K562 (cell line): ENCODE measurements around the gene GYS1. TPM values are rescaled to one million over a fixed set of nuclear protein-coding genes. Genes with fewer than 3 reads are reported as not detected.

Experiments
- ATAC-seq: fragments of 200-7000 bp; cut with Tn5 transposase; 3 replicates; pipeline ENCODE4 v1.9.1; 2020; ENCODE audit warnings: moderate library complexity
- BruUV-seq: library from RNA; stranded (reverse); fragments of 400-500 nt; replicated peaks from 2 replicates; lab custom pipeline; 2021; lab: Mats Ljungman, UMichigan
- CTCF ChIA-PET: fragments of 300-600 bp; formaldehyde crosslinking; extraction: SDS; loops from one replicate; lab custom pipeline; 2021; ENCODE audit warnings: low intra/inter-chr PET ratio; lab: Yijun Ruan, JAX
- POLR2A ChIA-PET: fragments of 300-600, 350-650 bp; sonication (Branson Sonifier 250); formaldehyde crosslinking; extraction: SDS; loops from one replicate; lab custom pipeline; 2021; ENCODE audit warnings: antibody characterized with exemption, inconsistent platforms; lab: Yijun Ruan, JAX
- DNase-seq, 4 experiments: peaks; one replicate each; pipeline versions ENCODE4 v3.0.0 to v3.0.0-alpha.2; 2011 to 2018; ENCODE audit warnings: low spot score in 3 of 4, mixed read lengths in 3 of 4; ENCODE audit errors: extremely low read depth in 1 of 4
- FAIRE-seq: peaks from 2 replicates; lab custom pipeline; 2011; peaks lifted over from hg19 to GRCh38; lab: Jason Lieb, UNC
- H2AFZ ChIP-seq: 2 replicates; pipeline ENCODE4 v1.6.0; 2011; ENCODE audit warnings: low read depth, low read length, control low read depth, inconsistent platforms
- H3K27ac ChIP-seq: fragments of 200-600 bp; 3 replicates; pipeline ENCODE4 v1.8.0; 2011; ENCODE audit warnings: low read depth, mild to moderate bottlenecking, control low read depth, inconsistent platforms, low read length, moderate library complexity, mixed read lengths; ENCODE audit errors: extremely low read depth
- H3K27me3 ChIP-seq, 2 experiments: fragments of 300-600 bp in 1 of 2; 2 replicates in 1 of 2; 3 replicates in 1 of 2; pipeline versions ENCODE4 v1.6.0 to v1.8.0; 2011; ENCODE audit warnings: inconsistent platforms in 2 of 2, low read length in 2 of 2, mild to moderate bottlenecking in 1 of 2, mixed read lengths in 1 of 2, moderate library complexity in 1 of 2; ENCODE audit not compliant: control insufficient read depth in 2 of 2, insufficient read depth in 2 of 2
- H3K36me3 ChIP-seq: fragments of 300-600 bp; 3 replicates; pipeline ENCODE4 v1.8.0; 2011; ENCODE audit warnings: mild to moderate bottlenecking, low read length, inconsistent platforms; ENCODE audit not compliant: control insufficient read depth, insufficient read depth
- H3K4me1 ChIP-seq, 2 experiments: fragments of 200-600 bp in 1 of 2; replicated peaks in 1 of 2; 2 replicates in 1 of 2; 3 replicates in 1 of 2; pipeline versions ENCODE4 v1.5.1 to v1.8.0; 2011; ENCODE audit warnings: inconsistent platforms in 2 of 2, low read length in 2 of 2, mild to moderate bottlenecking in 1 of 2, mixed read lengths in 1 of 2, moderate library complexity in 1 of 2; ENCODE audit not compliant: control insufficient read depth in 2 of 2, insufficient read depth in 2 of 2
- H3K4me2 ChIP-seq: 2 replicates; pipeline ENCODE4 v1.6.1; 2011; ENCODE audit warnings: low read length, control low read depth, inconsistent platforms, mixed read lengths; ENCODE audit not compliant: insufficient read depth
- H3K4me3 ChIP-seq: fragments of 200-600 bp; sonication (generic), shearing (Covaris generic); 2 replicates; pipeline ENCODE4 v1.5.1; 2016; ENCODE audit warnings: control low read depth, inconsistent platforms
- H3K79me2 ChIP-seq: fragments of 200-600 bp; 3 replicates; pipeline ENCODE4 v1.8.0; 2011; ENCODE audit warnings: low read length, inconsistent platforms; ENCODE audit not compliant: control insufficient read depth, insufficient read depth
- H3K9ac ChIP-seq, 2 experiments: 2 replicates each; pipeline versions ENCODE4 v1.6.0 to v1.6.1; 2011; ENCODE audit warnings: low read depth in 2 of 2, low read length in 2 of 2, control low read depth in 1 of 2, inconsistent platforms in 1 of 2, mild to moderate bottlenecking in 1 of 2, mixed read lengths in 1 of 2; ENCODE audit not compliant: insufficient read depth in 1 of 2
- H3K9me1 ChIP-seq: one replicate; pipeline ENCODE4 v1.6.0; 2011; ENCODE audit warnings: inconsistent platforms, mild to moderate bottlenecking, low read length, moderate library complexity; ENCODE audit not compliant: control insufficient read depth, insufficient read depth
- H3K9me3 ChIP-seq: replicated peaks from 2 replicates; pipeline ENCODE4 v1.5.1; 2011; ENCODE audit warnings: low read depth, low read length, inconsistent platforms; ENCODE audit not compliant: control insufficient read depth, insufficient read depth
- H4K20me1 ChIP-seq: replicated peaks from 2 replicates; pipeline ENCODE4 v1.6.1; 2011; ENCODE audit warnings: low read length, inconsistent platforms, mixed read lengths; ENCODE audit not compliant: control insufficient read depth, insufficient read depth
- FOXA3 ChIP-seq, 2 experiments: fragments of 450-650 bp in 1 of 2; sonication (generic) in 1 of 2; formaldehyde crosslinking; IDR thresholded peaks in 1 of 2; conservative IDR thresholded peaks in 1 of 2; 2 replicates each; pipeline versions ENCODE4 v1.4.0 to v1.8.0; 2020 to 2022; ENCODE audit warnings: mild to moderate bottlenecking in 2 of 2, missing genetic modification reagents in 1 of 2
- GATA2 ChIP-seq: sonication (generic); formaldehyde crosslinking; IDR thresholded peaks from 2 replicates; pipeline ENCODE4 v1.4.0; 2020; ENCODE audit warnings: mild to moderate bottlenecking, missing genetic modification reagents
- JUNB ChIP-seq: fragments of 450-650 bp; formaldehyde crosslinking; conservative IDR thresholded peaks from 2 replicates; pipeline ENCODE4 v1.4.0; 2020; ENCODE audit warnings: mild to moderate bottlenecking
- KLF1 ChIP-seq: fragments of 450-650 bp; IDR thresholded peaks from 2 replicates; pipeline ENCODE4 v1.6.1; 2016; ENCODE audit warnings: missing genetic modification characterization, missing compliant biosample characterization
- MECOM ChIP-seq: fragments of 250-450 bp; sonication (Bioruptor Pico); IDR thresholded peaks from 2 replicates; pipeline ENCODE4 v1.8.0; 2022; ENCODE audit warnings: inconsistent platforms
- PTTG1 ChIP-seq: fragments of 450-650 bp; IDR thresholded peaks from 2 replicates; pipeline ENCODE4 v1.6.1; 2016; ENCODE audit warnings: low read depth, mild to moderate bottlenecking, missing genetic modification characterization, missing compliant biosample characterization
- TAF9B ChIP-seq: fragments of 450-650 bp; IDR thresholded peaks from 2 replicates; pipeline ENCODE4 v1.6.1; 2018; ENCODE audit warnings: mild to moderate bottlenecking; ENCODE audit not compliant: partially characterized antibody
- TEAD2 ChIP-seq: fragments of 450-650 bp; IDR thresholded peaks from 2 replicates; pipeline ENCODE4 v1.6.1; 2016; ENCODE audit warnings: missing genetic modification characterization, control low read depth, missing compliant biosample characterization
- TEAD4 ChIP-seq, 2 experiments: sonication (generic) in 1 of 2; formaldehyde crosslinking in 1 of 2; IDR thresholded peaks; 2 replicates each; pipeline versions ENCODE4 v1.6.1 to v1.8.0; 2012 to 2022; ENCODE audit warnings: borderline replicate concordance in 1 of 2, inconsistent platforms in 1 of 2, low read length in 1 of 2, mild to moderate bottlenecking in 1 of 2, missing genetic modification reagents in 1 of 2
- ZFPM2 ChIP-seq: fragments of 250-450 bp; sonication (Bioruptor Pico); IDR thresholded peaks from 2 replicates; pipeline ENCODE4 v1.5.1; 2022; ENCODE audit warnings: mild to moderate bottlenecking
- ZNF175 ChIP-seq: fragments of 200-800 bp; sonication (Bioruptor generic); IDR thresholded peaks from 2 replicates; pipeline ENCODE4 v1.6.1; 2016; ENCODE audit warnings: low read depth, mild to moderate bottlenecking, missing genetic modification characterization, missing compliant biosample characterization
- WGBS: fragments of 100-300 bp; shearing (Covaris generic); methylation state at CpG from one replicate; pipeline ENCODE4 v1.1.6; 2016; ENCODE audit warnings: low coverage, mixed read lengths; ENCODE audit not compliant: insufficient coverage; ENCODE audit errors: missing lambda C conversion rate; 5-methylcytosine and 5-hydroxymethylcytosine counted together
- in situ Hi-C: fragments of 300-500 bp; cut with MboI; formaldehyde crosslinking; loops from 4 replicates; pipeline ENCODE4 v1.15.0; 2018; ENCODE audit warnings: inconsistent platforms, mixed read lengths
- intact Hi-C: fragments of 100-400 bp; cut with micrococcal nuclease; formaldehyde crosslinking; loops from 2 replicates; pipeline ENCODE4 v1.14.2; 2022
- polyA plus RNA-seq, 8 experiments: library from polyadenylated mRNA; depleted of rRNA in 4 of 8; stranded (reverse) in 5 of 8; unstranded in 3 of 8; fragments of >200 nt; fragmentation: Nextera tagmentation in 2 of 8; fragmentation: Illumina TruSeq in 1 of 8; extraction: Ambion mirVana in 2 of 8; extraction: Trizol in 1 of 8; gene quantifications; 2 replicates each; pipeline versions ENCODE4 v1.2.1 to v1.2.3, GENCODE V29; 2011 to 2014; ENCODE audit warnings: inconsistent platforms in 1 of 8, missing spikeins in 1 of 8
- total RNA-seq, 7 experiments: library from RNA; depleted of rRNA in 6 of 7; stranded (reverse); fragments of >200 nt in 6 of 7; fragmentation: Illumina TruSeq in 2 of 7; extraction: Trizol in 2 of 7; gene quantifications; 2 replicates each; pipeline versions ENCODE4 v1.2.1 to v1.2.3, GENCODE V29; 2011 to 2021; ENCODE audit warnings: low replicate concordance in 1 of 7
- TF ChIP-seq, protein P1 (sequence below): IDR thresholded peaks from 2 replicates; pipeline ENCODE4 v1.6.1; 2011; ENCODE audit warnings: borderline replicate concordance, low read depth, mild to moderate bottlenecking, moderate library complexity, low read length; ENCODE audit not compliant: insufficient read depth, poor library complexity, severe bottlenecking
- TF ChIP-seq, protein P2 (sequence below): fragments of 450-650 bp; IDR thresholded peaks from 2 replicates; pipeline ENCODE4 v1.6.1; 2018; ENCODE audit warnings: mild to moderate bottlenecking, low read depth; ENCODE audit not compliant: partially characterized antibody
- TF ChIP-seq, protein P3 (sequence below): sonication (generic); formaldehyde crosslinking; IDR thresholded peaks from 2 replicates; pipeline ENCODE4 v1.8.1; 2023; ENCODE audit warnings: mild to moderate bottlenecking, missing genetic modification reagents

Gene GYS1
- total and polyA plus RNA-seq, 9 of the 15 experiments (the other 6 are each of a cell fraction or from before 2014, with no cell fraction given), result 1.9 to 31.1 (median 15.2) TPM

DNA sequence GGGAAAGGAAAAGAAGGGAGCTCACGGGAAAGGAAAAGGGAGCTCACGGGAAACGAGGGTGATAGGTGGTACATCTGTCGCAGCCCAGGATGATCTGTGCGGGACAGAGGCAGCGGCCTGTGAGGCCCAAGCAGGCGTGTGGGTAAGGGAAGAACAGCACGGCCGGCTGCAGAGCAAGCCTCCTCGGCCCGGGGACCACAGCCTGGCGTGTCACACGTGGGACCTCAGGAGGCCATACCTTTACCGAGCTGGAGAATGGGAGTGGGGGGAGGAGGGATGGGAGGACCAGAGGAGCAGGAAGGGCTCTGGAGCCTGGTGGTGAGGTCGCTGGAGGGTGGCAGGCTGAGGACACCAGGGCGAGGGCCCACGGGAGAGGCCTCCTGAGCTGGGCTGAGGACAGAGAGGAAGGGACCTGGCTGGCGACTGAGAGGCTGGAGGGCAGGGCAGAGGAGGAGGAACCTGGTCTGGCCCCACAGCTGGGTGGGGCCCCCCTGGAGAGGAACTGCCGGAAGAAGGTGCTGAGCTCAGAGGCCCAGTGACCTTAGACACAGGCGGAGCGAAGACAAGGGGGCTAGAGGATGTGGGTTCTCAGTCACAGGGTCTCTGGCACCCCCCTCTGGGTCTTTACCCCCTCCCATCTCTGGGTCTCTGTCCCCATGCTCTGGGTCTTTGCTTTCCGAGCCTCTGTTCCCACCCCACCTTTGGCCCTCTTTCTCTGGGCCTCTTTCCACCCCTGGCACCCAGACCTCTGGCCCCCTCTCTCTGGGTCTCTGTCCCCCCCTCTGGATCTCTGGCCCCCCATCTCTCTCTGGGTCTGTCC is 30.9 kb downstream of the GYS1 start:
- no peaks in the 10 kb centered on the region for H3K9me3 ChIP-seq
- peak overlapping the region; percentile 93 to 95 for H3K9ac ChIP-seq
- H4K20me1 ChIP-seq, result peaks cover 17% of the 10 kb centered on the region
- intact Hi-C loops (no loop called here), in situ Hi-C loops (loop anchor here (10.0 kb wide), 1 partner anchor 87 kb away; the partner anchor contains the start of gene PPP1R15A)
- H3K9me1 ChIP-seq, result no peaks in the 10 kb centered on the region
- H3K79me2 ChIP-seq, result peaks cover 51% of the 10 kb centered on the region
- no peaks in the 10 kb centered on the region for H3K27me3 ChIP-seq
- WGBS, result 18% methylated on average over 21 of the region's 22 CpGs
- peak overlapping the region; percentile 89 for H3K4me2 ChIP-seq
- ATAC-seq, result peak; percentile 70
- peaks cover 22 to 41% of the 10 kb centered on the region in 2 experiments for H3K4me1 ChIP-seq
- peaks cover 32% of the 10 kb centered on the region for H3K36me3 ChIP-seq
- peak overlapping the region; percentile 99 for H3K27ac ChIP-seq
- peak; percentile 87 for FAIRE-seq
- peak overlapping the region; percentile 45 for H3K4me3 ChIP-seq
- H2AFZ ChIP-seq, result peak overlapping the region; percentile 37
- POLR2A ChIA-PET, result interaction anchor here (0.6 to 1.9 kb wide), 13 partner anchors 8 to 117 kb away, joined by 3 to 43 read pairs (median 4); partner anchors contain the start of genes DHDH, NUCB1 and PPP1R15A
- DNase-seq, result peak; percentile 77 to 92 (median 83)
- CTCF ChIA-PET, result no interaction called here
- no TSS peak for BruUV-seq
- peak; percentile 85 for TF ChIP-seq TAF9B
- no peak for TF ChIP-seq TEAD4 (IDR thresholded peaks at IDR 0.05; ENCODE audit: low read length)
- TF ChIP-seq TEAD4 (CRISPR knock-in tag; IDR thresholded peaks at IDR 0.05; ENCODE audit: borderline replicate concordance), result no peak
- TF ChIP-seq, protein P1, sequence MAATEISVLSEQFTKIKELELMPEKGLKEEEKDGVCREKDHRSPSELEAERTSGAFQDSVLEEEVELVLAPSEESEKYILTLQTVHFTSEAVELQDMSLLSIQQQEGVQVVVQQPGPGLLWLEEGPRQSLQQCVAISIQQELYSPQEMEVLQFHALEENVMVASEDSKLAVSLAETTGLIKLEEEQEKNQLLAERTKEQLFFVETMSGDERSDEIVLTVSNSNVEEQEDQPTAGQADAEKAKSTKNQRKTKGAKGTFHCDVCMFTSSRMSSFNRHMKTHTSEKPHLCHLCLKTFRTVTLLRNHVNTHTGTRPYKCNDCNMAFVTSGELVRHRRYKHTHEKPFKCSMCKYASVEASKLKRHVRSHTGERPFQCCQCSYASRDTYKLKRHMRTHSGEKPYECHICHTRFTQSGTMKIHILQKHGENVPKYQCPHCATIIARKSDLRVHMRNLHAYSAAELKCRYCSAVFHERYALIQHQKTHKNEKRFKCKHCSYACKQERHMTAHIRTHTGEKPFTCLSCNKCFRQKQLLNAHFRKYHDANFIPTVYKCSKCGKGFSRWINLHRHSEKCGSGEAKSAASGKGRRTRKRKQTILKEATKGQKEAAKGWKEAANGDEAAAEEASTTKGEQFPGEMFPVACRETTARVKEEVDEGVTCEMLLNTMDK, result no peak
- no peak for TF ChIP-seq ZFPM2 (CRISPR knock-in tag)
- TF ChIP-seq, protein P2, sequence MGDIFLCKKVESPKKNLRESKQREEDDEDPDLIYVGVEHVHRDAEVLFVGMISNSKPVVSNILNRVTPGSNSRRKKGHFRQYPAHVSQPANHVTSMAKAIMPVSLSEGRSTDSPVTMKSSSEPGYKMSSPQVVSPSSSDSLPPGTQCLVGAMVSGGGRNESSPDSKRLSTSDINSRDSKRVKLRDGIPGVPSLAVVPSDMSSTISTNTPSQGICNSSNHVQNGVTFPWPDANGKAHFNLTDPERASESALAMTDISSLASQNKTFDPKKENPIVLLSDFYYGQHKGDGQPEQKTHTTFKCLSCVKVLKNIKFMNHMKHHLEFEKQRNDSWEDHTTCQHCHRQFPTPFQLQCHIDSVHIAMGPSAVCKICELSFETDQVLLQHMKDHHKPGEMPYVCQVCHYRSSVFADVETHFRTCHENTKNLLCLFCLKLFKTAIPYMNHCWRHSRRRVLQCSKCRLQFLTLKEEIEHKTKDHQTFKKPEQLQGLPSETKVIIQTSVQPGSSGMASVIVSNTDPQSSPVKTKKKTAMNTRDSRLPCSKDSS, result no peak
- no peak for TF ChIP-seq PTTG1
- TF ChIP-seq, protein P3, sequence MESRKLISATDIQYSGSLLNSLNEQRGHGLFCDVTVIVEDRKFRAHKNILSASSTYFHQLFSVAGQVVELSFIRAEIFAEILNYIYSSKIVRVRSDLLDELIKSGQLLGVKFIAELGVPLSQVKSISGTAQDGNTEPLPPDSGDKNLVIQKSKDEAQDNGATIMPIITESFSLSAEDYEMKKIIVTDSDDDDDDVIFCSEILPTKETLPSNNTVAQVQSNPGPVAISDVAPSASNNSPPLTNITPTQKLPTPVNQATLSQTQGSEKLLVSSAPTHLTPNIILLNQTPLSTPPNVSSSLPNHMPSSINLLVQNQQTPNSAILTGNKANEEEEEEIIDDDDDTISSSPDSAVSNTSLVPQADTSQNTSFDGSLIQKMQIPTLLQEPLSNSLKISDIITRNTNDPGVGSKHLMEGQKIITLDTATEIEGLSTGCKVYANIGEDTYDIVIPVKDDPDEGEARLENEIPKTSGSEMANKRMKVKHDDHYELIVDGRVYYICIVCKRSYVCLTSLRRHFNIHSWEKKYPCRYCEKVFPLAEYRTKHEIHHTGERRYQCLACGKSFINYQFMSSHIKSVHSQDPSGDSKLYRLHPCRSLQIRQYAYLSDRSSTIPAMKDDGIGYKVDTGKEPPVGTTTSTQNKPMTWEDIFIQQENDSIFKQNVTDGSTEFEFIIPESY (CRISPR knock-in tag), result 0 out of 2 replicates have a peak, but pooled peaks have one; percentile 30
- 0 out of 2 replicates have a peak, but pooled peaks have one; percentile 64 for TF ChIP-seq ZNF175 (CRISPR knock-in tag)
- TF ChIP-seq FOXA3 (CRISPR knock-in tag; conservative IDR thresholded peaks at IDR 0.05 in 1 of 2, IDR thresholded peaks at IDR 0.05 in 1 of 2), result no peak
- no peak for TF ChIP-seq GATA2
- TF ChIP-seq JUNB, result no peak
- no peak for TF ChIP-seq TEAD2 (tag)
- TF ChIP-seq MECOM, result no peak
- peak; percentile 73 for TF ChIP-seq KLF1 (tag)
